Medulla oblongata (tissue), 1 donor: ENCODE data around the gene PCDH9.

Source experiments
- DNase-seq: peaks from one replicate; pipeline ENCODE4 v3.0.0-alpha.2; 2015; ENCODE audit errors: extremely low spot score

Gene PCDH9

DNA sequence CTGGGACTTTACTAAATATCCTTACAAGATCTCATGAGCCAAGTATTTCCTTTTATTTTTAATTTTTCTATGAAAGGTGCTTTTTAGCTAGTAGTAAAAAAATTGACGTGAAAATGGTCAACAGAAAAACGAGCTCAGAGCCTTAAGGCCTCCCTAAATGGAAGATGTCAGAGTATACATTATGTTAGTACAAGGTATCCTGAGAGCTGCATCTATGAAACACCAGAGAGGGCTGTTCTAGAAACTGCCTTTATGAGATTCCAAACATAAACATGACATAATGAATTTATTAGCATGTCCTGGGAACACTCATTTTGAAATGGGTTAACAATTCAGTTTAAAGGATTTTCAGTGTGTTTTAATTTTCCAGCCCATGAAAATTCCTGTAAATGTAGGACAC, 146.6 kb downstream of the PCDH9 start:
- DNase-seq: no peak

GRCh38 chr13:67080351-67080750, 149.8 kb downstream of the PCDH9 start:
- no peak for DNase-seq

- no peak for DNase-seq
Observed at GRCh38 chr13:67078062-67078461, 152.1 kb downstream of the PCDH9 start.

- DNase-seq: no peak
Observed at GRCh38 chr13:67077132-67077531, 153.0 kb downstream of the PCDH9 start.

DNA sequence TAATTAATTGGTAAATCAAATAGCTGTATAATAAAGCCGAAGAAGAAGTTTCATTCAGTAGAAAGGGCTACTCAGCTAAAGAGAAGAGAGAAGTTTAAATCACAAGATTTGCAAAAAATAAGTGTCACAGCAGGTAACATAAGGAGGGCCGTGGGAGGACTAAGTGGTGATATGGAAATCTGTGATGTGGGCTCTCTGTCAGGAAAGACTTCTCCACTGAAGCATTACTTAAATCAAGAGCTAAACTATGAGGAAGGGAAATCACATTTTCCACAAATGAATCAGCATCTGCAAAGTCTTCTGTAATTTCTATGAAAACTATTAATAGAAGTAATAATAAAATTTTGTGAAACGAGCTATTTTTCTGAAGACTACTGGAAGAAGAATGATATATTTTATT, 153.8 kb downstream of the PCDH9 start:
- no peak for DNase-seq

- DNase-seq: peak; percentile 72
Observed at GRCh38 chr13:67075239-67075638, 154.9 kb downstream of the PCDH9 start.

- DNase-seq: no peak
Observed at GRCh38 chr13:67071918-67072598, 158.1 kb downstream of the PCDH9 start.

GRCh38 chr13:67070306-67070705, 159.8 kb downstream of the PCDH9 start:
- no peak for DNase-seq

DNA sequence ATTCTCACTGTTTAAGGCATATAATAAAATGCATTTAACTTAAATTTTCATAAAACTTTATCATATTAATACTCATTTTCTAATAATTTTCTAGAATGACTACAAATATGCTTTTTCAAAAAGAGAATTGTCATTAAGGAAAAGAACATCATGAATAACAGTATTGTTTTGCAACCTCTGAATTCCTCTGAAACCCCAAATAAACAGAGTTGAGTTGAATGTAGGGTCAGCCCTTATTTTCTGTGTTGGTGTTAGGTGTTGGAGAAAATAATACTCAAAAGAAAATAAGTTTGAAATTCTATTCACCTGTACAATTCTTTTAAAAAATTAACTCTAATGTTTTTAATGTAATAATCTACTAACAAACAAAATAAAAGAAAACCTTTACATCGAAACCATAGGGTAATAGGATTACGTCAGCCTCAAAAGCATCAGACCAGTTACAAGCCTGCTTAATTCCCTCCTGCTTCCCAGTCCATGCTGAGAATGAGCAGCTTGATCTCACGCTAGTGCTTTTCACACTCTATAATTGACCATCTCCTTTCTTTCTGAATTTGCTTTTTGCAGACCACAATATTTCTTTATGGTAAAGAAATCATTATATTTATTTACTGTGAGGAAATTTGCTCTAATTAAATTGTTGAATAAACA, 160.9 kb downstream of the PCDH9 start:
- DNase-seq: peak; percentile 68

GRCh38 chr13:67064920-67065319, 165.2 kb downstream of the PCDH9 start:
- no peak for DNase-seq

DNA sequence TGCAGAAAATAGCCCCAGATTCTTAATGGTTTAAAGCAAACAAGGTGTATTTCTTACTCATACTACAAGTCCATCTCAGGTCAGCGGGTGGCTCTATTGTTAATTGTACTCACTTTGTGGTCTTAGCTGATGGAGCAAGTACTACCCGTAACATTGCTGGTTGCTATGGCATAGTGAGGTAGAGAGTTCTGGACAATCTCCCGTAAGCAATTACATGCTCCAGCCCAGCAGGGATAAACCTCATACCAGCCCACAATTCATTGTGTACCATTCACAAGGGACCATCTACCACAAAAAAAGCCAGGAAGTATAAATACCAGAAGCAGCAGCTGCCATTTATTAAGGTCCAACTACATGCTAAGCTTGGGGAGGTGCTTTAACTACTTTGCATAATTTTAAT, 167.1 kb downstream of the PCDH9 start:
- DNase-seq: no peak

- peak; percentile 61 for DNase-seq
Observed at GRCh38 chr13:67062160-67062559, 168.0 kb downstream of the PCDH9 start.

DNA sequence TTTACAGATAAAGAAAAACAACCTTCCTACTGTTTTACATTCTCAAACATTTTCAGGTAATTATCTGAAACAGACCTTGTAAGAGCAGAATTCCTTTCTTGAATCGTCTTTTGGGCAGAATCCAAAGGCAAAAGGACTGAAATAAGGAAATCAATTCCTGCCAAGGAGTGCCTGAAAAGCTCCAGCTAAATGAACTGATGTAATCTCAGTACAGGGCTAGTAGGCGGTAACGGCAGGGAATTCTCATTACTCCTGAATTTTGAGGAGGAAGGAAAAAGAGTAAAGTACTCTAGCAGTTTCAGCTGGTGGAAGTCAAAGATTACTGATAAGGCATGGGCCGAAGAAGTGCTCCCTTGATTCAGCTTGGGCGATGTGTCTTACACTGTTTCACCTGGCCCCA, 168.4 kb downstream of the PCDH9 start:
- peak; percentile 55 for DNase-seq

DNA sequence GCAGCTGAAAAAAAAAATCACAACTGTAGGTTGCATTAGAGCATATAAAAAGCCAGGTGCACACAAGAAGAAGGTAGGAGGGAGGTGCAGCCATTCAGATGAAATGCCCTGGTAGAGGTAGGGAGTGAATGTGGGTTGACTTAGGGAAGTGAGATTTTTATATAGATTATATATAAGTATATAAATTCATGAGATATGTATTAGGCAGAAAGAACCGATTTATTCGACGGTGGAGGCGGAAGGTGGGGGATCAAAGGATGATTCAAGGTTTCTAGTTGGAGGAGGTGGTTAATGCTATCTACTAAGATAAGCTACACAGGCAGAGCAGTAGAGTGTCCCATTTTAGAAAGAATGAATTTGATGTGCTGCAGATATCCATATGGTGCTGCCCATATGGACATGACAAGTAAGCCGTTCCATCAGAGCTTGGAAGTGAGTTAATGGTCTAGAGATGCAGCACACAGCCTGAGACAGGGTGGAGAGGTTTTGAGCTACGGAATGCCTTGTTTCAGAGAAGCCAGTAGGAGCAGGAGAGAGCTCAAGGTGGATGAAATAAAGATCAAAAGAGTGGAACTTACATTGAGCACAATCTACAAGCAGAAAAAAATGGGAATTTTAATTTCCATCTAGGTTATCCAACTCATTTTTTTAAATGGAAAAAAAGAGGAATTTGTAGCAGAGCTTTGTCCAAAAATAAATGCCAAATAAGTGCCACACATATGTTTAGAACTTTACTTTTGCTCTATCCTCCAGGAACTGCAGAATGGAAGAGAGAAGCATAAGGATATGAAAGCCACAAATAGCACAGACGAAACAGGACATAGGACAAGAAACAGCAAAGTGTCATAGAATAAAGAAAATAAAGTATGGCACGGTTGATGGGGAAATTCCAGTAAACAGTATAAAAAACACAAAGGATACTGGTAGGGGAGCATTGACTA, 177.3 kb downstream of the PCDH9 start:
- DNase-seq: no peak

DNA sequence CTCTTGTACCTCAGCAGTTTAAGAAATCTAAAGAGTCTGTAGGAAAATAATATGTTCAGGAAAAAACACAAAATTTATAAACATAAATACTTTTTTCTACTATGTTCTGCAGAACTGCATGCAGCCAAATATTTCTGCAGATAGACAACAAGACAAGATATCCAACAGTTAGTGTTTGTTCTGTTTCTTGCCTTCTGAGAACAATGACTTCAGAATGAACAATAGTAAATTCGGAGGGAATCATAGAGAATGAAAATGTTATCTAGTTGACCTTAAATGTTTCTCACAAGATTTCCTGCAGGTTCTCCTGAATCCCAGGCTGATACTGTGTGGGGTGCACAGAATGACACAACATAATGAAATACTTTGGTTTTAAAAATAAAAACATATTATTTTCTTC, 180.4 kb downstream of the PCDH9 start:
- DNase-seq: peak; percentile 54

DNA sequence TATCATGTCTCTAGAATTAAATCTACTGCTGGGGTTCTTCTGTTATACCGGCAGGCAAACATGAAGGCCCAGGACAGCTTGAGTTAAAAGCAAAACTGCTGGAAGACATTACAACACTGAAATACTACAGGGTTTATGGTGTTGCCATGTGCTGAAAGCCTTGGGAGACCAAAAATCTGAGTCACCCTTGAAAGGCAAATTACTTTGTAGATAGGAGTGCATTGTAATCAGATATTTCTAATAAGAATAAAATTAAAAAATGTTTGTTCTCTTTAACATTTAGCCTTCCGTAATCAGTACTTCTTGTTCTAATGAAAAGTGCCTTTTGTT, 181.3 kb downstream of the PCDH9 start:
- no peak for DNase-seq

GRCh38 chr13:67048084-67048820, 181.9 kb downstream of the PCDH9 start:
- DNase-seq: no peak

- DNase-seq: no peak
Observed at GRCh38 chr13:67045357-67045756, 184.8 kb downstream of the PCDH9 start.

DNA sequence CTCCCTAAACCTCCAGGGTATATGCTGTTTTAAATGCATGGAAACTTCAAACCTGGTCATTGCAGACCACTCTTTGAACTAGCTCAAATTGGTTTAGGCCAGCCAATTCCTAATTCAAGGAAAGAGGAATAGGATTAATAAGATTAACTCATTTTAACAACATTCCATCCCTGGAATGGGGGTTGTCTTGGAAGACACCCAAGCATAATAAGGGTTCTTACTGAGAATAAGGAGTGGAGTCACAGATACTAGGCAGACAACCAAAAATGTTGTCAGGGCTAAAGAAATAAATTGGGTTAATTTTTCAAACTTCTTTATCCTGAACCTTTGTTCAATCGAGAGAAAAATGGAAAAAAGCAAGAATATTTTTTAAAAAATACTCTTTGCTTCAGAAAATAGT, 186.2 kb downstream of the PCDH9 start:
- DNase-seq: no peak

DNA sequence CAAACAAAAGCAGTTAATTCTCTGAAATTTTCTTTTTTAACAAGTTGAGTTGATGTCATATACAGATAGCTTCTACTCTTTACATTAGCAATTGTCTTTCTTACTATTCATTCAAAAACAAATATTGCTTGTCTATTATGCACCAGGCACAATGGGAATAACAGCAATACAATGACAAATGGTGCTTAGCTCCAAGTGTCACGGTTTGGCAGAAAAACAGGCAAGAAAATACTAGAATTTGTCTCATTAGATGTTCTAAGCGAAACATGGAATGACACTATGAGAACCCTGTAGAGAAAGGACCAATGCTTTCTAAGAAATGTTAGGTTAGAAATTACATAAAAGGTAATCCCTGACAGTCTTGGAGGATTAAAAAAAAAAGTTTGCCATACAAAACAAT, 187.6 kb downstream of the PCDH9 start:
- DNase-seq: peak; percentile 84

DNA sequence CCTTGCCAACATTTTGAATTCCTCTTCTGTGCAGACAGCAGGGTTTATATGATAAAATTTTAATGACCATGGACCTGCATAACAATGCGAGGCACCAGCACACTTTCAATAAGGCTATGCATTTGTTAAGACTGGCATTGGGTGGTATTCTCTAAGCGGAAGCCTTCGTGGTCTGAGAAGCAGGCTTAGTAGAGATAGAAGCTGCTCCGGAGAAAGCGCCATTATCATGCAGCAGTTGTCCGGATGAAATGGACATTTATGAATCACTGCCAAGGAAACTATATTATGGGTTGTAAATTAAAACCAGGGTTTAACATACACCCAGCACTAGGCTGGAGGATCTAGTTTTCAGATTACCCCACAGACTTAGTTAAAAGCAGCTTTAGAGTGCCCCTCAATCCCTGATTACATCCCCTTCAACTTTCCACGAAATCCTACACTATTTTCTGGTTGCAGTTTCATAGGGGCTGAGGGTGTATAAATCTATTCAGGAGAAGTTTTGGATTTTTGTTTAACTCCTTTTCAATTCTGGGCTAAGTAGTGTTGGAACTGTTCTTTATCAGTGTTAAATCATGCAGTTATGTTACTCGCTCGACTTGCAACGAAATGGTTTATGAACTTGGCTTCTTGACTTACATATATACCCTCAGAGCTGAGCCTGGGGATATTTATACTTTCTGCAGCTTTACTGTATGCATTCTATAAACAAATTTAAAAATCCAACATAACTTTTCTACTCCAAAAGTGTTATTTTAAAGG, 193.3 kb downstream of the PCDH9 start:
- peak; percentile 54 for DNase-seq
